Endothelial cell of umbilical vein (primary cell): ENCODE data around the gene WDPCP.

Experiments used
- EZH2 ChIP-seq: IDR thresholded peaks from 2 replicates; pipeline ENCODE4 v1.6.1; 2012; ENCODE audit warnings: borderline replicate concordance, low read depth, mild to moderate bottlenecking, moderate library complexity, low read length, inconsistent platforms; ENCODE audit not compliant: severe bottlenecking
- FOS ChIP-seq: IDR thresholded peaks from 2 replicates; pipeline ENCODE4 v1.6.1; 2011; ENCODE audit warnings: mild to moderate bottlenecking, low read length, moderate library complexity, borderline replicate concordance; ENCODE audit not compliant: insufficient read depth
- GATA2 ChIP-seq: IDR thresholded peaks from 2 replicates; pipeline ENCODE4 v1.7.0; 2011; ENCODE audit warnings: low read depth, mild to moderate bottlenecking, moderate library complexity, mixed read lengths, low read length; ENCODE audit not compliant: insufficient read length, insufficient read depth
- JUN ChIP-seq: IDR thresholded peaks from 2 replicates; pipeline ENCODE4 v1.6.1; 2011; ENCODE audit warnings: borderline replicate concordance, low read depth; ENCODE audit not compliant: insufficient read length, insufficient read depth
- MAX ChIP-seq: IDR thresholded peaks from 2 replicates; pipeline ENCODE4 v1.6.1; 2011; ENCODE audit not compliant: insufficient read depth, insufficient read length
- MYC ChIP-seq: IDR thresholded peaks from one replicate; pipeline ENCODE4 v1.6.1; 2011; ENCODE audit warnings: mild to moderate bottlenecking, low read depth, low read length
- POLR2A ChIP-seq: IDR thresholded peaks from 2 replicates; pipeline ENCODE4 v1.6.1; 2012; ENCODE audit warnings: low read depth, mild to moderate bottlenecking, control low read depth, low read length
- POLR2AphosphoS5 ChIP-seq: IDR thresholded peaks from 2 replicates; pipeline ENCODE4 v1.6.1; 2012; ENCODE audit warnings: low read depth, mild to moderate bottlenecking, control low read depth, low read length, moderate library complexity; ENCODE audit not compliant: insufficient read depth
- TF ChIP-seq, protein P1 (sequence below), 2 donors: IDR thresholded peaks; 1 replicate in 1 of 2; 2 replicates in 1 of 2; pipeline ENCODE4 v1.5.1; 2011; ENCODE audit warnings: low read length in 2 of 2, mild to moderate bottlenecking in 2 of 2, moderate library complexity in 2 of 2, control low read depth in 1 of 2, inconsistent platforms in 1 of 2, low read depth in 1 of 2; ENCODE audit not compliant: insufficient read depth in 1 of 2; ENCODE audit errors: extremely low read depth in 1 of 2

- TF ChIP-seq, protein P1, sequence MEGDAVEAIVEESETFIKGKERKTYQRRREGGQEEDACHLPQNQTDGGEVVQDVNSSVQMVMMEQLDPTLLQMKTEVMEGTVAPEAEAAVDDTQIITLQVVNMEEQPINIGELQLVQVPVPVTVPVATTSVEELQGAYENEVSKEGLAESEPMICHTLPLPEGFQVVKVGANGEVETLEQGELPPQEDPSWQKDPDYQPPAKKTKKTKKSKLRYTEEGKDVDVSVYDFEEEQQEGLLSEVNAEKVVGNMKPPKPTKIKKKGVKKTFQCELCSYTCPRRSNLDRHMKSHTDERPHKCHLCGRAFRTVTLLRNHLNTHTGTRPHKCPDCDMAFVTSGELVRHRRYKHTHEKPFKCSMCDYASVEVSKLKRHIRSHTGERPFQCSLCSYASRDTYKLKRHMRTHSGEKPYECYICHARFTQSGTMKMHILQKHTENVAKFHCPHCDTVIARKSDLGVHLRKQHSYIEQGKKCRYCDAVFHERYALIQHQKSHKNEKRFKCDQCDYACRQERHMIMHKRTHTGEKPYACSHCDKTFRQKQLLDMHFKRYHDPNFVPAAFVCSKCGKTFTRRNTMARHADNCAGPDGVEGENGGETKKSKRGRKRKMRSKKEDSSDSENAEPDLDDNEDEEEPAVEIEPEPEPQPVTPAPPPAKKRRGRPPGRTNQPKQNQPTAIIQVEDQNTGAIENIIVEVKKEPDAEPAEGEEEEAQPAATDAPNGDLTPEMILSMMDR (IDR thresholded peaks at IDR 0.05; ENCODE audit: extremely low read depth in 1 of 2, insufficient read depth in 1 of 2, low read depth in 1 of 2, low read length in 2 of 2): no peak
- no peak for TF ChIP-seq POLR2A
- no peak for TF ChIP-seq EZH2
- TF ChIP-seq MAX: no peak
- no peak for TF ChIP-seq MYC
- no peak for TF ChIP-seq FOS
- TF ChIP-seq JUN: no peak
- no peak for TF ChIP-seq POLR2AphosphoS5
- no peak for TF ChIP-seq GATA2
These were observed 94.2 kb downstream of the WDPCP start for GRCh38 chr2:63494100-63494499.
